HEK293 (cell line): ENCODE measurements around the gene PDGFC.
A peak's percentile ranks its signal among the peaks of the same experiment; 100 is the strongest.

Experiments used
- ATF2 ChIP-seq: fragments of 450-650 bp; formaldehyde crosslinking; IDR thresholded peaks from 2 replicates; pipeline ENCODE4 v1.5.1; 2016; ENCODE audit warnings: missing biosample characterization, missing genetic modification characterization, low read depth
- FEZF1 ChIP-seq: fragments of 450-650 bp; formaldehyde crosslinking; IDR thresholded peaks from 2 replicates; pipeline ENCODE4 v1.5.1; 2016; ENCODE audit warnings: missing biosample characterization, missing genetic modification characterization
- GLI4 ChIP-seq: fragments of 450-650 bp; formaldehyde crosslinking; IDR thresholded peaks from 2 replicates; pipeline ENCODE4 v1.5.1; 2016; ENCODE audit warnings: missing biosample characterization, missing genetic modification characterization
- GLIS1 ChIP-seq: fragments of 450-650 bp; formaldehyde crosslinking; IDR thresholded peaks from 2 replicates; pipeline ENCODE4 v1.5.1; 2016; ENCODE audit warnings: missing biosample characterization, missing genetic modification characterization
- HOXA7 ChIP-seq: sonication (generic); formaldehyde crosslinking; IDR thresholded peaks from 2 replicates; pipeline ENCODE4 v1.8.1; 2022; ENCODE audit warnings: missing genetic modification reagents, borderline replicate concordance
- KLF16 ChIP-seq: fragments of 450-650 bp; formaldehyde crosslinking; IDR thresholded peaks from 2 replicates; pipeline ENCODE4 v1.5.1; 2017; ENCODE audit warnings: missing biosample characterization, missing genetic modification characterization
- KLF7 ChIP-seq: fragments of 450-650 bp; formaldehyde crosslinking; IDR thresholded peaks from 2 replicates; pipeline ENCODE4 v1.5.1; 2016; ENCODE audit warnings: missing biosample characterization, missing genetic modification characterization, borderline replicate concordance
- PRDM2 ChIP-seq: fragments of 450-650 bp; formaldehyde crosslinking; IDR thresholded peaks from 2 replicates; pipeline ENCODE4 v1.5.1; 2016; ENCODE audit warnings: missing biosample characterization, missing genetic modification characterization, borderline replicate concordance
- TSHZ1 ChIP-seq: fragments of 450-650 bp; formaldehyde crosslinking; IDR thresholded peaks from 2 replicates; pipeline ENCODE4 v1.5.1; 2016; ENCODE audit warnings: missing biosample characterization, missing genetic modification characterization, borderline replicate concordance
- WT1 ChIP-seq: fragments of 450-650 bp; formaldehyde crosslinking; IDR thresholded peaks from 2 replicates; pipeline ENCODE4 v1.5.1; 2016; ENCODE audit warnings: missing biosample characterization, missing genetic modification characterization
- ZIC2 ChIP-seq: fragments of 450-650 bp; formaldehyde crosslinking; IDR thresholded peaks from 2 replicates; pipeline ENCODE4 v1.5.1; 2016; ENCODE audit warnings: missing biosample characterization, missing genetic modification characterization
- ZNF146 ChIP-seq: fragments of 450-650 bp; formaldehyde crosslinking; IDR thresholded peaks from 2 replicates; pipeline ENCODE4 v1.5.1; 2016; ENCODE audit warnings: missing biosample characterization, missing genetic modification characterization
- ZNF311 ChIP-seq: fragments of 450-650 bp; formaldehyde crosslinking; IDR thresholded peaks from 2 replicates; pipeline ENCODE4 v1.5.1; 2017; ENCODE audit warnings: missing biosample characterization, missing genetic modification characterization, borderline replicate concordance
- ZNF324 ChIP-seq: fragments of 450-650 bp; formaldehyde crosslinking; IDR thresholded peaks from 2 replicates; pipeline ENCODE4 v1.5.1; 2016; ENCODE audit warnings: missing biosample characterization, missing genetic modification characterization
- ZNF335 ChIP-seq: fragments of 450-650 bp; formaldehyde crosslinking; conservative IDR thresholded peaks from 2 replicates; pipeline ENCODE4 v1.5.1; 2016; ENCODE audit warnings: missing biosample characterization, missing genetic modification characterization
- ZNF416 ChIP-seq: fragments of 450-650 bp; formaldehyde crosslinking; IDR thresholded peaks from 2 replicates; pipeline ENCODE4 v1.5.1; 2016; ENCODE audit warnings: missing biosample characterization, missing genetic modification characterization
- ZNF510 ChIP-seq: fragments of 450-650 bp; formaldehyde crosslinking; IDR thresholded peaks from 2 replicates; pipeline ENCODE4 v1.5.1; 2018; ENCODE audit warnings: mild to moderate bottlenecking, missing genetic modification characterization, missing biosample characterization; ENCODE audit not compliant: insufficient replicate concordance
- ZNF513 ChIP-seq: fragments of 450-650 bp; IDR thresholded peaks from 2 replicates; pipeline ENCODE4 v1.5.1; 2018; ENCODE audit warnings: missing biosample characterization, missing genetic modification characterization
- ZNF561 ChIP-seq: fragments of 450-650 bp; IDR thresholded peaks from 2 replicates; pipeline ENCODE4 v1.5.1; 2018; ENCODE audit warnings: missing biosample characterization, missing genetic modification characterization, borderline replicate concordance
- ZNF571 ChIP-seq: fragments of 450-650 bp; formaldehyde crosslinking; IDR thresholded peaks from 2 replicates; pipeline ENCODE4 v1.5.0; 2017; ENCODE audit warnings: missing biosample characterization, missing genetic modification characterization
- ZNF580 ChIP-seq: fragments of 450-650 bp; formaldehyde crosslinking; IDR thresholded peaks from 2 replicates; pipeline ENCODE4 v1.5.1; 2016; ENCODE audit warnings: missing biosample characterization, missing genetic modification characterization
- ZNF639 ChIP-seq: fragments of 450-650 bp; formaldehyde crosslinking; IDR thresholded peaks from 2 replicates; pipeline ENCODE4 v1.5.1; 2016; ENCODE audit warnings: missing biosample characterization, missing genetic modification characterization
- ZNF654 ChIP-seq: fragments of 450-650 bp; formaldehyde crosslinking; IDR thresholded peaks from 2 replicates; pipeline ENCODE4 v1.5.1; 2016; ENCODE audit warnings: low read depth, missing biosample characterization, missing genetic modification characterization
- ZNF707 ChIP-seq: fragments of 450-650 bp; formaldehyde crosslinking; IDR thresholded peaks from 2 replicates; pipeline ENCODE4 v1.5.1; 2016; ENCODE audit warnings: missing biosample characterization, missing genetic modification characterization
- ZNF777 ChIP-seq: fragments of 450-650 bp; formaldehyde crosslinking; IDR thresholded peaks from 2 replicates; pipeline ENCODE4 v1.5.1; 2017; ENCODE audit warnings: missing biosample characterization, missing genetic modification characterization, borderline replicate concordance
- ZSCAN16 ChIP-seq: fragments of 450-650 bp; formaldehyde crosslinking; IDR thresholded peaks from 2 replicates; pipeline ENCODE4 v1.5.1; 2016; ENCODE audit warnings: missing biosample characterization, missing genetic modification characterization

PDGFC gene

GRCh38 chr4:156815717-156816359 is 155.8 kb downstream of the PDGFC start (continued):
- TF ChIP-seq PRDM2 (tag by site-specific recombination) (no peak), ZSCAN16 (no peak), KLF16 (tag by site-specific recombination) (no peak), ZNF561 (no peak), ZNF510 (tag by site-specific recombination) (no peak), ZNF639 (peak; percentile 76; the same call in 1 of the 2 replicates), ZNF146 (no peak), ZNF416 (no peak), ZNF324 (tag by site-specific recombination) (peak; percentile 31; the same call in 1 of the 2 replicates), ZNF580 (tag by site-specific recombination) (peak; percentile 65; the same call in 1 of the 2 replicates), ZNF513 (tag by site-specific recombination) (peak; percentile 52; the same call in 1 of the 2 replicates), ZNF311 (no peak), ZNF777 (tag by site-specific recombination) (no peak), FEZF1 (tag by site-specific recombination) (peak; percentile 92), KLF7 (tag by site-specific recombination) (no peak), WT1 (peak; percentile 100), ATF2 (tag by site-specific recombination) (peak; percentile 58), GLI4 (tag by site-specific recombination) (no peak), GLIS1 (tag by site-specific recombination) (peak; percentile 88), TSHZ1 (tag by site-specific recombination) (peak; percentile 85), ZNF571 (tag by site-specific recombination) (no peak), HOXA7 (CRISPR knock-in tag) (no peak), ZNF707 (tag by site-specific recombination) (no peak), ZIC2 (tag by site-specific recombination) (no peak), ZNF654 (tag by site-specific recombination) (0 out of 2 replicates have a peak, but pooled peaks have one; percentile 10), ZNF335 (tag by site-specific recombination) (peak; percentile 39)
